ENCODE results near the gene C16orf74.

Gene C16orf74

DNA sequence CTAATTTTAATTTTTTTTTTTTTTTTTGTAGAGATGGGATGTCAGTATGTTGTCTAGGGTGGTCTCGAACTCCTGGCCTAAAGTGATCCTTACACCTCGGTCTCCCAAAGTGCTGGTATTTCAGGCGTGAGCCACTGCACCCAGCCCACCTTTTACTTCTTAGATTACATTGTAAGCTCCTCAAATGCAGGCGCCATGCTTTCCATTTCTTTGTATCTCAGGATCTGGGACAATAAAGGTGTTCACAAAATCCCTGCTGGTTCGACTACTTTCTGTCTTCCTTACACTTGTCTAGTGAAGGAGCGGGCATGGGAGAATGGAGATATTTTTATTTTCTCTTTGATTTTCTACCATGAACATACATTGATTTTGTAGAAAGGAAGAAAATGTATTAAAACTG is 23.2 kb upstream of the C16orf74 start:
- no peak for DNase-seq

DNA sequence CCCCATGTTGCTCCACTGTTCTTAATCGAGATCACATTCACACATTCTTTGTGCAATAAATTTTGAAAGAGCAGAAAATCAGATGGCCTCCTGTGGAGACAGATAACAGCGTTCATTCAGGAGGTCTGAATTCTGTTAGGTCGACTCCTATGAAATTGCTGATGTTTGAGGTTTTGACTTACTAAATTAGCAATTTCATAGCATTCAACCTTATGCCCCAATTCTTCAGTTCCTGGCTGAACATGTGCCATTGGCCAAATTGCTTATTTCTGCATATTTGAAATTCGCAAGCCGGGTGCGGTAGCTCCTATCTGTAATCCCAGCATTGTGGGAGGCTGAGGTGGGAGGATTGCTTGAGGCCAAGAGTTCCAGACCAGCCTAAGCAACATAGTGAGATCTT is 22.1 kb upstream of the C16orf74 start:
- no peak for DNase-seq

DNA sequence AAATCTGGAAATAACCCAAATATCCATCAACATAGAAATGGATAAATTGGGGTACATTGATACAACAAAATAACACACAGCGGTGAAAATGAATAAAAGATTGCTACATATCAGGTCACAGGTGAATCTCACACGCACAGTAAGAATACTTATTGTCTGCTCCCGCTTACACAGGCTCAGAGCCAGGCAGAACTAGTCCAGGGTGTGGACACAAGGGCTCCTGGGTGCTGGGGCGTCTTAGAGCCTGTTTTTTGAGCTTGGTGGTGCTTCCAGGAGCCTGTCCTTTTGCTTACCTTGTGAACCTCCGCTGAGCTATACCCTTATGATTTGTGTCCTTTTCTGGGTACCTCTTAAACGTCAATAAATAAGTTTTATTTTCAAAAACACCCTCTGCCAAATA is 19.8 kb upstream of the C16orf74 start:
- DNase-seq = no peak

DNA sequence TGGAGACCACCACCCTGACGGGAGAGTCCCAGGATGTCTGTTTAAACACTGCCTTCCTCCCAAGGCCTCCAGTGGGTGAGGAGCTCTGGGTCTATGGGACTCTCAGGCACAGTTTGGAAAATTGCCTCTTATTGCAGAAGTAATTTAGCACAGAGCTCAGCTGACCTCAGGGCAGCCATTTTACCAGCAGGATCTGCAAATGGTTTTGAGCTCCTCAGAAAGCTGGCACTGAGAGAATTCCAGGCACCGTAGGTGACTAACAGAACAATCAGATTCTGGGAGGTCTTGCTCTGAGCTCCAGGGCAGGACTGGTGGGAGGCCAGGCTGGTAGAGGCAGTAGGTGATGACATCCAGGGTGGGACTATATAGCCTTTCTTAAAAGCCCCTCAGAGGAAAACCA is 17.3 kb upstream of the C16orf74 start:
- no peak for DNase-seq

DNA sequence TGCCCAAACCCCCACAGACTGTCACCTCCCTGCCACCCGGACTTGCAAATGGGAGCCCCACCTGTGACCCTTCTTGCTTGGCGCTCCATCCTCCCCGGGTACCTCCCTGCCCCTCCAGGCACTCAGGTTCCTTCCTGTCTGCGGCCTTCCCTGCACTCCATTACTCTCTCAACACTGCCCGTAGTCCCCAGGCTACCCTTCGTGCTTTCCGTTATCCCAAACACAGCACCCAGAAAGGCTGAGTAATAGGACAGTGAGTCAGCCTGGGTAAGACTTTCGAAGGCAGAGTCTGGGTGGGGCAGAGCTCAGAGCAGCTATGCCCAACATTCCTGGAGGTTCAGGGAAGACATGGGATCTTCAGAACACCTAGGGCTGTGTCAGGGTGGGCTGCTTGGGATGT is 16.6 kb upstream of the C16orf74 start:
- DNase-seq = no peak

DNA sequence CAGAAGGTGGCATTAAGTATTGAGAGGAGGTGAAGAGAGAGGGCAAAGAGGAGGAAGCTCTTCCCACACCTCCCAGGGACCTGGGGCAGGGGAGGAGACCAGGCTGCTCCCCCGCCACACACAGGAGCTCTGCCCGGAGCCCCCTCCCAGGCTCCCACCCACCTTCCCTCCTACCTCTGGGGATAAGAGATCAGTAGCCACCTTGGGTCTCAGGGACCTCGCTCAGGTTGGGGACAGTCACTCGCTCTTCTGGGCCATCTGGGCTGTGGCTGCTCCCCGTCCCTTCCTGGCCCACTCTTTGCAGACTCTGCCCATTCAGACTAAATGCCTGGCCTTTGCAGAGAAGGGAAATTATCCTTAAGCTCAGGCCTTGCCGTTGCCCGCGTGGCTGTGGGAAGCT is 14.9 kb upstream of the C16orf74 start:
- DNase-seq = no peak

DNA sequence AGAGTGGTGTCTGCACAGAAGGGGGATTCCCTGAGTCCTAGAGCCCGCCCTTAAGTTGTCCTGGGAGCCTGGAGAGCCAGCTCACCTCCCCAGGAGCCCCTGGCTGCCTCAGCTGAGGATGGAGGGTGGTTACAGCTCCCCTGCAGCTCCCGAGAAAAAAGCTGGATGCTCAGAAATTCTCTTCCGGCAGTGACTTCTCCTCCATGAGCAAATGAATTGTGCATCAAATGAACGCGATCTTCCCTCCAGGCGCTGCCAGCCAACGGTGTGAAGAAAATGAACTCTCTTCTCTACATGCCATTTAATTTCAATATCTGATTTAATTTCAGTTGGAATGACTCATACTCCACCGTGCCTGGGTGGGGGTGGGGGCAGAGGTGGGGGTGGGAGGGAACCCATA is 14.3 kb upstream of the C16orf74 start:
- no peak for DNase-seq

DNA sequence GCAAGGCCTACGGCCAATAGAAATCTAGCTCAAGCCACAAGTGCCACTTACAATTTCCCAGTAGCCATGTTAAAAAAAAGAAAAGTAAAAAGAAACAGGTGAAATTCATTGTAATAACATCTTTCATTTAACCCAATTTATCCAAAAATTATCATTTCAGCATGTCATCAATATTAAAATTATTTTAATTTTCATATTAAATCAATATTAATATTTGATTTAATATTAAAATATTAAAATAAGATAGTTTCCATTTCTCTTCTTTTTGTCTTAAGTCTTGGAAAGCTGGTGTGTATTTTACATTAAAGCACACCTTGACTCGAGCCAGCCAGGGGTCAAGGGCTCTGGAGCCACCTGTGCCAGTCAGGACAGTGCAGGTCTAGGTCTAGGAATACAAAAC is 12.7 kb upstream of the C16orf74 start:
- DNase-seq = no peak

DNA sequence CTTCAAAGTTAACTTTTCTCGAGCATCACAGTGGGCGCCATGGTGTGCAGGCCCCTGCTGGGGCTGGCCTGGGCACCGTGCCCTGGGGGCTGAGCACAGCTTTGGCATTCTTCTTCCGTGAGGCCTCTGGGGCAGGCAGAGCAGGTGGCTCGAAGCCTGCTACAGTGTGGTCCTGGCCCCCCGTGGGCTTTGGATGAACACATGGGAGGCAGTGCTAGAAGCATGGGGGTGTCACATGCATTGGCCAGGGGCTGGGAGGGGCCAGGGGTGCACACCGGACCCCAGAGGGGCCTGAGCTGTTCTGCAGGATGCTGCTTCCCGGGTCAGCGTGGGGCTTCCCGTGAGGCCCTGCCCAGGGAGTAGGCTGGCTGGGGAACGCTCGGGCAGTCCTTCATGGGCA is 12.1 kb upstream of the C16orf74 start:
- DNase-seq = no peak

DNA sequence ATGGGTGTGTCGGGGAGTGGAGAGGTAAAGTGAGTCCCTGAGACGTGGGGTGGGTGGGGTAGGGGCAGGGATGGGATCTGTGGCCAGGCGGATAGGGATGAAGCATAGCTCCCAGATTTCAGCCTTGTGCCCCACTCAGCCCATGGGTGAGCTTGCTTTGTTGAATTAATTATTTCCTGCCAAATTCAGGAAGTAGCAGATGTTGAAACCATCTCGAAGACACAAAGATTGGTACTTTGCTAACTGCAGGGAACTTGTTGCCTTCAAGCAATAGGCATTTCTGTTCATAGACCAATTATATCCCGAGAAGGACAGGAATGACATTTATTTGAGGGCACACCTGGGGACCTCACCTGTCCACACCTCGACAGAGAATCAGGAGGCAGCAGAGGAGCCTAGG is 11.0 kb upstream of the C16orf74 start:
- no peak for DNase-seq

DNA sequence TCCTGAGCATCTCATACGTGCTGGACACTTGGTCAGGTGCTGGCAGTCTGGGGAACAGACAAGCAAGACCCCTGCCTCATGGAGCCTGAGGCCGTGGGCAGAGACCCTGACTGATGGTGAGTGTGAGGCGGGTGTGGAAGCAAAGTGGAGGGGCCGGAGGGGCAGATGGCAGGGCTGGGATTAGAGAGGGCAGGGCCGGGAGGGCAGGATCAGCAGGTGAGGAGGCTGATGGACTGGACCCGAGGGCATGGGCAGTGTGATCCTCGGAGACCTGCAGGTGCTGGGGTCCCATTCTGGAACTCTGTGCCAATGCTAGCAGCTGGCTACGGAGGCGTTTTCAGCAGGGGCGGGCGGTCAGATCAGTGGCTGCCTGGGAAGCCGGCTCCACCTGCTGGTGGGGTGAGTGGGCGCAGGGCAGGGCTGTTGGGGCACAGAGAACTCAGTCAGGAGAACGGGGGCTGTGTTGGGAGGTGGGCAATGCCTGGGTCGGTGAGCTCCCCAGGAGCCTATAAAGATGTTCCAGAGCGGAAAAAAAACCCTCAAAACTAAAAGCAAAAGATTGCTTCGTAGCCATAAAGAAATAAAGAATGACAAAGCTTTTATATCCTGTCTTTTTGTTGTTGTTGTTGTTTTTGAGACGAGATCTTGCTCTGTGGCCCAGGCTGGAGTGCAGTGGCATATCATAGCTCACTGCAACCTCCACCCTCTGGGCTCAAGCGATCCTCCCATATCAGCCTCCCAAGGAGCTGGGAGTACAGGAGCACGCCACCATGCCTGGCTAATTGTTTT is 8.9 kb upstream of the C16orf74 start:
- DNase-seq = no peak

DNA sequence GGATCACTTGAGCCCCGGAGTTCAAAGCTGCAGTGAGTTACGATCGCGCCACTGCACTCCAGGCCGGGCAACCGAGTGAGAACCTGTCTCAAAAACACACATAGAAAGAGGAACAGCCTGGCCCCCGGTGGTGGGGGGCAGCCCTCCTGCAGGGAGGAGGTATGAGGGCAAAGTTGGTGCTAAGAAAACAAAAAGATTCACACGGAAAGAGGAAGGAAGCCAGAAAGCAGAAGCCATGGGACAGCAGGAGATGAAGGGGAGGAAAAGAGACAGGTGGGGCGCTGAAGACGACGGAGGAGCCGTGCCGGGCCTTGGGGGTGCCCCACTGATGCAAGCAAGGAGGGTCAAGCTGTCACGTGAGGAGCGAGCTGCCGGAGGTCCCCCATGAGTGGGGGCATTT is 8.2 kb upstream of the C16orf74 start:
- DNase-seq = no peak

DNA sequence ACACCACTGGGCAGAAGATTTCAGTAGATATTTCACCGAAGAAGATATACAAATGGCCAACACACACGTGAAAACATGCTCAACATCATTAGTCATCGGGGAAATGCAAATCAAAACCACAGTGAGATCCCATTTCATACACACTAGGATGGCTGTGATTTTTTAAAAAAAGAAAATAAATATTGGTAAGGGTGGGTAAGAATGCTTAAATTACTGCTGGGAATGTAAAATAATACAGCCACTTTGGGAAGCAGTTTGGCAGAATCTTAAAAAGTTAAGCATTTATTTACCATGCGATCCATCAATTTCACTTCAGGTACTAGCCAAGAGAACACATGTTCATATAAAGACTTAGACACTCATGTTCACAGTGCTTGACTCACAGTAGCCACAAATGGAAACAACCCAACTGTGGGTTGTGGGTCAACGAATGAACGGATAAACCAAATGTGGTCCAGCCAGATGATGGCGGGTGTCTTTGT is 6.5 kb upstream of the C16orf74 start:
- no peak for DNase-seq

DNA sequence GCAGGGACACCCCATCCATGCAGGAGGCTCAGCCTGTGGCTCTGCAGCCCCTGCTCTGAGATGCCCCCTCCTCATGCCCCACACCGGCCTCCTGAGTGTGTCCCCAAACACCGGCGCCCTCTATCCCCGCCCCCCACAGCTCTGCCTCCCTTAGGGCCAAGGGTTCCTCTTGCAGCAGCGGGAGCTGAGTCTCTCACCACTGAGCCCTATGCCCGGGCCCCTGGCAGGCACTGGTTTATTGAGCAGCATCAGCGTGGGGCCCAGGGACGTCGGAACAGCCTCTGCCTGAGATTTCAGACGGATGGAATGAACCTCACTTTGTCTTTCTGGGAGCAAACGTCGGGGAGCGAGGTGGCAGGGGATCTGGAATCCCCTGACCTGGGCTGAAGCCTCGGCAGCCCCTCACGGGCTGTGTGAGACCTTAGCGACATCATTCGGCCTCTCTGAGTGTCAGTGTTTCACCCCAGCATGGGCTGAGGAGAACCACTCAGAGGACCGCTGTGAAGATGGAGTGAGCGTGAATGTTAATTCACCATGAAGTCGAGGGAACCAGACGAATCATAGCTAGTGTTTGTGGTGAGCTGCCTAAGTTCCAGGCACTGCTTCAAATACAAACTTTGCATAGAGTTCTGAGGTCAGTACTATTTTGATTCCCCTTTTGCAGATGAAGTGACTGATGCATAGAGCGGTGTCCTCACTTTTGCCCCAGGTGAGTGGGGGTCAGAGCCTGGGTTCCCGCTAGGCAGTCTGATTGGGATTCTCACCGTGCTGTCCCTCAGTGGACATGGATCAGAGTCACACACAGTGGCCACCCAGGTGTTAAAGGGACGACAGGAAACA is 5.3 kb upstream of the C16orf74 start:
- DNase-seq = no peak

DNA sequence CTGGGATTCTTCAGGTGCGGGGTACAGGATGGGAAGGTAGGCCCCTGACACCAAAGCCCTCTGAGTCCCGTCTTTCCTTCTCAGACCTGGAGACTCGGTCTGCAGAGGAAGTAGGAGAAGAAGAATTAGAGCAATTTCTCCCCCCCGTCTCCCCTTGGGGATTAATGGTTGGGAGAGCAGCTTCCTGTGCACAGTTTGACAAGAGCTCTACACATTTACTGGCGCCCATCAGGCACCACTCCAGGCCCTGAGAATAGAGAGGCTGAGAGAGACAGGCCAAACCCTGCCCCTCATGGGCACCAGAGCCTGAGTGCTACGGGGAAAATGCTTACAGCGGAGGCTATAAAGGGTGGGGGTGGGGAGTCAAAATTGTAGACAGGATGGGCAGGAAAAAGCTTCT is 3.5 kb upstream of the C16orf74 start:
- DNase-seq = no peak

DNA sequence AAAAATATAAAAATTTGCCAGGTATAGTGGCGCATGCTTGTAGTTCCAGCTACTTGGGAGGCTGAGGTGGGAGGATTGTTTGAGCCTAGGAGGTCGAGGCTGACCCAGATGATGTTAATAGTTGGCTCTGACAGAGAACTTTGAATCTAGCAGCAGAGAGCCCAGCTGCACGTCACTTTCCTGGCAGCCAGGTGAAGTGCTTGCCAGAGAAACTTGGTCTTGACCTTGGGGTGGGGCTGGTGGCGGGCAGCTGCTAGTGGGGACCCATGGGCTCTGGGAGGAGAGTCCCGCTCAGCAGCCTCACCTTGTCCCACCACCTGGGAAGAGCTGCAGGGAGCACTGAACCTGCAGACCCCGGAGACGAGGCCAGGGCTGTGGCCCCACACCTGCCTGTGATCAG is 3.1 kb upstream of the C16orf74 start:
- DNase-seq = no peak

DNA sequence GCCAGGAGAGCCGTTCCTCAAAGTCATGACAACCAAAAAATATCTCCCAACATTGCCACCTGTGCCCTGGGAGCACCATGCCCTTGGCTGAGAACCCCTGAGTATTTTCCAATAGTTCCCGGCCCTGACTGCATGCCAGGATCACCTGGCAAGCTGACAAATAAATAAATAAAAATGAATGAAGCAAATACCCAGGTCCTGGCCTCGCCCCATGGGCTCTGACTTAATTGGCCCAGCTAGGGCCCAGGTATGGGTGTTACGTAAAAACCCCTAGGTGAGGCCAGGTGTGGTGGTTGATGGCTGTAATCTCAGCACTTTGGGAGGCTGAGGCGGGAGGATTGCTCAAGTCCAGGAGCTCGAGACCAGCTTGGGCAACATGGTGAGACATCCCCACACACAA is 2.7 kb upstream of the C16orf74 start:
- no peak for DNase-seq

DNA sequence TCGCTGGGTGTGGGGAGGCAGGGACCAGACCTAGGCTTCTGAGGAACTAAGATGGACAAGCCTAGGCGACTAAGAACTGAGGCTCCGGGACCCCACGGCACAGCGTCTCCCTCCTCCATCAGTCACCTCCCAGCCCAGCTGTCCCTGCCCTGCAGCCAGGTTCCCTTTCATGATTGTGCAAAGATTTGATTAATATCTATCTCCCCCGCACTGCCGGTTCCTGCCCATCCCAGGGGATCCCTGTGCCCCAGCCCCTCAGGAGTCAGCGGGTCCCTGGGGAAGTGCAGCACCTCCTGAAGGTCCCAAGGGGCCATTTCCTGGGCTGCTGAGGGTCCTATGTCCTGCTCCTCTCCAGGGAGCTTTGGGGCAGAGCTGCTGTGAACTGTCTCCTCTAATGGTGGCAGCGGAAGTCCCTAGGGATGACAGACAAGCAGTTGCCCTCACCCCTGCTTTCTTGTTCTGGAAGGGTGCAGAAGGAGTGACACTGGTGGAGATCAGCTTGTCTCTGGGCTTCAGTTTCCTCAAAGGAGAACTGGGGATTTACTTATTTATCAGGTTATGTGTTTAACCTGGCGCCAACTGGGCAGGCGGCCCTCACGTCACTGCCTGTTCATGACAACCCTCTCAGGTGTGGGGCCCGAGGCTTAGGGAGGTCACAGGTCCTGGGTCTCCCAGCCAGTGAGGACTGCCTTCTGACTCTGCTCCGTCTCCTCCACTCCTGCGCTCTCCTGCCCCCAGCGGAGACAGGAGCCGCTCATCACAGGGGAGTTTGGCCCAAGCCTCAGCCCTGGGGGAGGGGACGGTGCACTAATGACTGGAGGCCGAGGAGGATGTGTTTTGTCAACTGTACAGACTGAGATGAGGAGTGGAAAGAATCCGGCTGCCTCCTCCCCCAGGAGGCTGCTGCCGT is 1.9 kb upstream of the C16orf74 start:
- DNase-seq = no peak

DNA sequence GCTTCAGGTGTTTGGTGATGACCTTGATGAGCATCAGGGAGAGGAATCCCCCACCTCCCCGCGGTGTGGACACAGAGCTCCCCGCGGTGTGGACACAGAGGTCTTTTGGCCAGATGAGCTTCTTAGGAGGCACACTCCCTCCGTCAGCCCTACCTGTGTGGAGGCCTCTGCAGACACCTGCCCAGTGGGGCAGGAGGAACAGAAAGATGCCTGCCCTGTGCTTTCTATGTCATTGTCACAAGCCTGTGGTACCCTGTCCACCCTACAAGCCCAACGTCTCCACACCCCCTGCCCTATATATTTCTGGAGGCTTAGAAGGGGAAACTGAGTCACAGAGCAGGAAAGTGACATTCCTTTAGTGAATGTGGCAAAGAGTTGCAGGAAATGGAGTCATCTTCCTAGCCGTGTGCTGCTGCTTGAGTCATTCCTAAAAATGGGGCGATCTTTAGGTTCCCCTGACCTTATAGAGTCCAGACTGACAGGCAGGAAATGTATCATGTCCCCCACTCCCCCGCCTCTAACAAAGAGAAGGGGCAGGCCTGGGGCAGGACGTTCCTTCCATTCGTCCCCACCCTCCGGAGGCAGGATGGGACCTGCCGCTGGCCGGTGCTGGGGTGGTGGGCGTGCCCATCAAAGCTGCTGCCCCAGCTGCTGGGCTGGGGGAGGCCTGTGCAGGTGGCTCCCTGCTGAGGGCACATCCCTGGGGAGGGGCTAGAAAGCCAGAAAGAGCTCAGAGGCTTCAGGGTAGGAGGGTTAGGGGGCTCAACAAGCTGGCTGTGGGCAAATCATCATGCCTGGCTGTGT is 1.0 kb upstream of the C16orf74 start:
- DNase-seq = no peak

DNA sequence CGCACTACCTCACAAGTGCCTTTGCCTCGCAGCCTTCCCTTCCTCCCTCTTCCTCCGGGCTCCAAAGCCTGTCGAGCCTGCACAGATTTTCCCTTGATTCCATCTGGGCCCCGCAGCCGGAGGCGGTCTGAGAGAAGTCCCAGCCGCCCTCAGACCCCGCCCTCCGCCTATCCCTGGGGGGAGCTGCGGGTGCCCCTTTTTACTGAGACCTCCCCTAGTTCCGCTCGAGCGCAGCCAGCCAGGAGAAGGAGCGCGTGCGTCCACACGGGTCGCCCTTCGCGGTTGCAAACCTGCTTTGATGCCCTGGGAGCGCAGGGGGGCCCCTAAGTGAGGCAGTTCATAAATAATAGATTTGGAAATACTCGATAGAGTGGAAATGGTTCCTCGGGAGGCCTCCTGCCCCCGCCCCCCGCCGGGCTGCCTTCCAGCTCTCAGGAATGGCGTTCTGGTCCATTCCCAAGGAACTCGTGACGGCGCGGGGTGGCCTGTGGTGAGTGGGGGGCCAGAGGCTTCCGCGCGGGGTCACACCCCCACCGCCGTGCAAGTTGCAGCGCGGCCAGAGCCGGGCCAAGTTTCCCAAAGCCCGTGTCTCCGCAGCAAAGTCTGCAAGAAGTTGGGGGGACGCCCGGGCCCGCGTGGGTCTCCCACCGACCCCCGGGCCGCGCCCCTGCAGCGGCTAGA is 610 bp downstream of the C16orf74 start:
- DNase-seq = no peak

DNA sequence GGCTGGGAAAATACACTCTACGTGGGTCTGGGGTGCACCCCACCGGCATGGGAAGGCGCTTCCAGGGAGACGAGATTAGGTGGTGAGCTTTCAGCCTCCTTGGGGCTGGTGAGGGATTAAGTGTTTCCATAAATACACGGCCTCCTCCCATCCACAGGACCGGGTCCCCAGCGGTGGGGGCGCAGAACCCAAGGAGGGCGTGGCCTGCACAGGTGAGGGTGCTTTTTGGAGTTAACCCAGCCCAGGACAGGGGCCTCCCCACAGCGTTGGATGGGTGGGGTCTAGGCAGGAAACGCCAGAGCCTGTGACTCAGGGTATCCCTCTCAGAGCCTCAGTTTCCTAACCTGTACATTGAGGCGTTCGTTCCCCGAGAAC is 1.1 kb downstream of the C16orf74 start:
- no peak for DNase-seq
